HEK293T (cell line): Measurements from ENCODE around the gene TBX1.
A peak's percentile ranks its signal among the peaks of the same experiment; 100 is the strongest.
"Not testable (repeated sequence)": the region's sequence is repeated elsewhere in the genome, so short reads cannot be mapped to it uniquely, and the experiment has no call there.

Experiments
- CTCF ChIA-PET: fragments of 350-600 bp; formaldehyde crosslinking; extraction: SDS; loops from one replicate; lab custom pipeline; 2021; ENCODE audit warnings: antibody characterized with exemption, inconsistent platforms; lab: Yijun Ruan, JAX
- POLR2A ChIA-PET: fragments of 350-600 bp; formaldehyde crosslinking; extraction: SDS; loops from one replicate; lab custom pipeline; 2020; ENCODE audit warnings: antibody characterized with exemption, inconsistent platforms; lab: Yijun Ruan, JAX
- DNase-seq: peaks from one replicate; pipeline ENCODE4 v3.0.0; 2012; ENCODE audit warnings: mixed read lengths; ENCODE audit errors: extremely low spot score
- ARNT ChIP-seq: fragments of 450-650 bp; IDR thresholded peaks from 2 replicates; pipeline ENCODE4 v1.6.1; 2017; ENCODE audit warnings: mild to moderate bottlenecking
- BHLHE40 ChIP-seq: fragments of 450-650 bp; IDR thresholded peaks from 2 replicates; pipeline ENCODE4 v1.6.1; 2016; ENCODE audit warnings: mild to moderate bottlenecking, moderate library complexity, borderline replicate concordance
- CTBP1 ChIP-seq: fragments of 450-650 bp; IDR thresholded peaks from 2 replicates; pipeline ENCODE4 v1.6.1; 2016; ENCODE audit warnings: borderline replicate concordance
- ELF4 ChIP-seq: fragments of 450-650 bp; IDR thresholded peaks from 2 replicates; pipeline ENCODE4 v1.6.1; 2017; ENCODE audit warnings: antibody characterized with exemption
- FOXA1 ChIP-seq: fragments of 450-650 bp; IDR thresholded peaks from 2 replicates; pipeline ENCODE4 v1.6.1; 2016; ENCODE audit warnings: mild to moderate bottlenecking
- FOXK2 ChIP-seq: fragments of 450-650 bp; IDR thresholded peaks from 2 replicates; pipeline ENCODE4 v1.6.1; 2016; ENCODE audit warnings: mild to moderate bottlenecking
- FOXM1 ChIP-seq: fragments of 450-650 bp; IDR thresholded peaks from 2 replicates; pipeline ENCODE4 v1.6.1; 2017; ENCODE audit warnings: mild to moderate bottlenecking, borderline replicate concordance
- HDGF ChIP-seq: fragments of 450-650 bp; IDR thresholded peaks from 2 replicates; pipeline ENCODE4 v1.6.1; 2017; ENCODE audit warnings: antibody characterized with exemption, borderline replicate concordance
- L3MBTL2 ChIP-seq: fragments of 450-650 bp; conservative IDR thresholded peaks from 2 replicates; pipeline ENCODE4 v1.6.1; 2016; ENCODE audit warnings: mild to moderate bottlenecking
- LEF1 ChIP-seq: fragments of 450-650 bp; IDR thresholded peaks from 2 replicates; pipeline ENCODE4 v1.6.1; 2017; ENCODE audit warnings: mild to moderate bottlenecking, borderline replicate concordance
- NFRKB ChIP-seq: fragments of 450-650 bp; IDR thresholded peaks from 2 replicates; pipeline ENCODE4 v1.6.1; 2016; ENCODE audit warnings: mild to moderate bottlenecking, moderate library complexity
- PKNOX1 ChIP-seq: fragments of 450-650 bp; IDR thresholded peaks from 2 replicates; pipeline ENCODE4 v1.6.1; 2016
- SP1 ChIP-seq: fragments of 450-650 bp; IDR thresholded peaks from 2 replicates; pipeline ENCODE4 v1.6.1; 2017
- SUZ12 ChIP-seq: fragments of 450-650 bp; IDR thresholded peaks from 2 replicates; pipeline ENCODE4 v1.6.1; 2016; ENCODE audit warnings: mild to moderate bottlenecking
- TARDBP ChIP-seq: fragments of 450-650 bp; IDR thresholded peaks from 2 replicates; pipeline ENCODE4 v1.6.1; 2016
- ZNF384 ChIP-seq: fragments of 450-650 bp; IDR thresholded peaks from 2 replicates; pipeline ENCODE4 v1.6.1; 2016

The TBX1 gene

GRCh38 chr22:19723232-19723982, 37.2 kb upstream of the TBX1 start, which contains the start of gene GP1BB:
Gene GP1BB (plus strand): TSS chr22:19723539. CDS start chr22:19723570, 31 bp downstream.
- CTCF ChIA-PET: interaction anchor here (0.7 to 1.4 kb wide), 11 partner anchors 12 to 290 kb away, joined by 3 to 8 read pairs (median 4); no protein-coding TSS in a partner anchor

GRCh38 chr22:19723983-19724827, 36.4 kb upstream of the TBX1 start:
- peak; percentile 92 for DNase-seq
- CTCF ChIA-PET: interaction anchor here (0.7 to 1.4 kb wide), 12 partner anchors 11 to 289 kb away, joined by 3 to 8 read pairs (median 4); no protein-coding TSS in a partner anchor
- TF ChIP-seq FOXM1 (peak; percentile 61; the same call in 1 of the 2 replicates), BHLHE40 (no peak), TARDBP (no peak), ELF4 (no peak), ARNT (peak; percentile 77), LEF1 (peak; percentile 91; the same call in 1 of the 2 replicates)
- POLR2A ChIA-PET: interaction anchor here (0.7 to 1.3 kb wide), 7 partner anchors 11 to 217 kb away, joined by 3 to 5 read pairs (median 3); partner anchors contain the start of genes COMT and TXNRD2

More at GRCh38 chr22:19723232-19723982, 37.2 kb upstream of the TBX1 start, which contains the start of gene GP1BB:
- DNase-seq: peak; percentile 65
- POLR2A ChIA-PET: interaction anchor here (0.9 to 1.3 kb wide), 6 partner anchors 22 to 218 kb away, joined by 3 to 5 read pairs (median 3); partner anchors contain the start of genes COMT and TXNRD2
- TF ChIP-seq BHLHE40 (no peak), FOXK2 (no peak), L3MBTL2 (peak; percentile 58; the same call in 1 of the 2 replicates)

GRCh38 chr22:19724927-19725661, 35.5 kb upstream of the TBX1 start:
- TF ChIP-seq PKNOX1: no peak
- TF ChIP-seq BHLHE40: no peak
- no peak for TF ChIP-seq NFRKB
- TF ChIP-seq TARDBP: no peak
- no peak for TF ChIP-seq LEF1
- TF ChIP-seq CTBP1: no peak
- ChIA-PET CTCF (no interaction called here), POLR2A (no interaction called here)
- DNase-seq: no peak

- POLR2A ChIA-PET: not testable (repeated sequence)
Measured at GRCh38 chr22:19726064-19726788, 34.4 kb upstream of the TBX1 start.

GRCh38 chr22:19727310-19728150, 33.0 kb upstream of the TBX1 start:
- CTCF ChIA-PET: no interaction called here
- POLR2A ChIA-PET: no interaction called here
- no peak for DNase-seq
- TF ChIP-seq FOXA1: no peak
- no peak for TF ChIP-seq NFRKB
- TF ChIP-seq ELF4: no peak
- TF ChIP-seq ZNF384: no peak
- TF ChIP-seq SUZ12: no peak
- TF ChIP-seq L3MBTL2: no peak
- no peak for TF ChIP-seq FOXK2

More at GRCh38 chr22:19726064-19726788, 34.4 kb upstream of the TBX1 start:
- CTCF ChIA-PET, DNase-seq: not testable (repeated sequence)

- TF ChIP-seq HDGF (no peak), FOXM1 (no peak), BHLHE40 (no peak), L3MBTL2 (no peak), NFRKB (no peak), SUZ12 (no peak), ELF4 (no peak), ZNF384 (no peak), CTBP1 (no peak), PKNOX1 (no peak), FOXA1 (no peak), SP1 (no peak), FOXK2 (no peak)
- ChIA-PET POLR2A (no interaction called here), CTCF (no interaction called here)
- no peak for DNase-seq
Measured at GRCh38 chr22:19728271-19728670, 32.3 kb upstream of the TBX1 start.
